ENCODE results near the gene INPP5A. TPM values are rescaled to one million over a fixed set of nuclear protein-coding genes. Genes with fewer than 3 reads are reported as not detected.

The INPP5A gene
- polyA plus RNA-seq, 6 donors from 2014 or later: 1.3 to 6.7 (median 2.1) TPM

DNA sequence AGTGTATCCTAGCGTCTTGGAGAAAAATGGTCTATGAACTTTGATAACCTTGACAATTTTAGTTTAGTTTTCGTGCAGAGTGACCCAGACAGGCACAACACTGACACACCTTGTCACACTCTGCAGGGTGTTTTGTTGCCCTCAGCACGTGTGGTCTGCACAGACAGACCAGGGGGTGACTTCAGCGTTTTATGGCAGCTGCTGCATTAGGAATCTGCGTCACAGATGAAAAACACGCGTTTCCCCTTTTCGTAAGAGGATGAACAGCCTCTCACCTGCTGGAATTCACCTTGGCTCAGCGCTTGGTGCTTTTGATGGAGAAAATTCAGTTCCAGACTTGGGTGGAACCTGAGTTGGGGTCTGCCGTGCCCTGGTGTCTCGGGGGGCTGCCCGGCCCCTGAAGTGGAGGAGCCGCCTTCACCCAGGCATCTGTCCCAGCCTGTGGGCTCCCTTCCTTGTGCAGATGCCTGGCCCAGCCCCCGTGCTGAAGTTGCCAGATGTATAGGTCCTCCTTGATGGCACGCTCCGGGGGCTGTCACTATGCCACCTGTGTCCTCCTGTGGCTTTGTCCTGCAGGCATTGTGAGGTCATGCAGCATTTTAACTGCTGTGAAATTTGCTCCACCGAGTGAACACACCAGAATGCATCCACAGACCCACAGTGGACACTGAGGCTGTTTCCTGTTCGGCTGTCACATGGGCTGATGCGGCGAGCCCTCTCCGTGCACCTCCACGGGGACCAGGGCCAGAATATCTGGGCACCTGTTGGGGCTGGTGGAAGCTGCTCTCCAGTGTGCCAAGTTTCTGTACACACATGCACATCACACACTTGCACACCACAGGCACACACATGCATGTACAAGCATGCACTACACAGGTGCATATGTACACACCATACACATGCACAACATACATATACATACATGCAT lies 18.3 kb downstream of the INPP5A start:
- Mint-ChIP-seq H3K9me3 (no peaks in the 10 kb centered on the region), H3K4me1 (peaks cover 29 to 32% (median 31%) of the 10 kb centered on the region in 3 donors), H3K4me3 (peak overlapping the region in 1 of 8 donors; percentile 60), H3K27me3 (no peaks in the 10 kb centered on the region), H3K36me3 (no peaks in the 10 kb centered on the region), H3K27ac (no peak overlapping the region)
- peak; percentile 84 for DNase-seq
- ATAC-seq (ENCODE audit: low read depth in 2 of 2): peak; percentile 76 to 77

- Mint-ChIP-seq H3K4me3 (peak overlapping the region in 2 of 8 donors; percentile 25 to 52), H3K27me3 (no peaks in the 10 kb centered on the region), H3K9me3 (no peaks in the 10 kb centered on the region), H3K27ac (no peak overlapping the region), H3K36me3 (no peaks in the 10 kb centered on the region), H3K4me1 (peaks cover 30 to 40% (median 32%) of the 10 kb centered on the region in 3 donors)
- DNase-seq (no peak), ATAC-seq (ENCODE audit: low read depth in 2 of 2) (no peak)
These were observed 19.4 kb downstream of the INPP5A start for GRCh38 chr10:132556994-132557441.

GRCh38 chr10:132557696-132558515 lies 20.3 kb downstream of the INPP5A start:
- no peaks in the 10 kb centered on the region for H3K27me3 Mint-ChIP-seq
- H3K36me3 Mint-ChIP-seq: no peaks in the 10 kb centered on the region
- peaks cover 32 to 40% (median 35%) of the 10 kb centered on the region in 3 donors for H3K4me1 Mint-ChIP-seq
- peak overlapping the region in 1 of 8 donors; percentile 20 for H3K4me3 Mint-ChIP-seq
- no peak for ATAC-seq (ENCODE audit: low read depth in 2 of 2)
- peak overlapping the region in 2 of 6 donors; percentile 30 to 95 for H3K27ac Mint-ChIP-seq
- H3K9me3 Mint-ChIP-seq: no peaks in the 10 kb centered on the region
- DNase-seq: no peak

GRCh38 chr10:132558516-132559413 lies 21.2 kb downstream of the INPP5A start:
- peak overlapping the region in 3 of 8 donors; percentile 3 to 48 (median 22) for H3K4me3 Mint-ChIP-seq
- no peaks in the 10 kb centered on the region for H3K27me3 Mint-ChIP-seq
- no peaks in the 10 kb centered on the region for H3K36me3 Mint-ChIP-seq
- no peak for DNase-seq
- peak overlapping the region in 5 of 6 donors; percentile 76 to 95 (median 95) for H3K27ac Mint-ChIP-seq
- no peaks in the 10 kb centered on the region for H3K9me3 Mint-ChIP-seq
- ATAC-seq (ENCODE audit: low read depth in 2 of 2): no peak
- H3K4me1 Mint-ChIP-seq: peaks cover 40 to 45% (median 44%) of the 10 kb centered on the region in 3 donors

GRCh38 chr10:132559538-132559937 lies 22.0 kb downstream of the INPP5A start:
- ATAC-seq (ENCODE audit: low read depth in 2 of 2): no peak
- peak overlapping the region in 5 of 6 donors; percentile 86 to 95 (median 94) for H3K27ac Mint-ChIP-seq
- DNase-seq: no peak
- peak overlapping the region in 6 of 8 donors; percentile 19 to 89 (median 56) for H3K4me3 Mint-ChIP-seq
- peaks cover 47 to 51% (median 51%) of the 10 kb centered on the region in 3 donors for H3K4me1 Mint-ChIP-seq
- no peaks in the 10 kb centered on the region for H3K9me3 Mint-ChIP-seq
- H3K36me3 Mint-ChIP-seq: no peaks in the 10 kb centered on the region
- no peaks in the 10 kb centered on the region for H3K27me3 Mint-ChIP-seq

DNA sequence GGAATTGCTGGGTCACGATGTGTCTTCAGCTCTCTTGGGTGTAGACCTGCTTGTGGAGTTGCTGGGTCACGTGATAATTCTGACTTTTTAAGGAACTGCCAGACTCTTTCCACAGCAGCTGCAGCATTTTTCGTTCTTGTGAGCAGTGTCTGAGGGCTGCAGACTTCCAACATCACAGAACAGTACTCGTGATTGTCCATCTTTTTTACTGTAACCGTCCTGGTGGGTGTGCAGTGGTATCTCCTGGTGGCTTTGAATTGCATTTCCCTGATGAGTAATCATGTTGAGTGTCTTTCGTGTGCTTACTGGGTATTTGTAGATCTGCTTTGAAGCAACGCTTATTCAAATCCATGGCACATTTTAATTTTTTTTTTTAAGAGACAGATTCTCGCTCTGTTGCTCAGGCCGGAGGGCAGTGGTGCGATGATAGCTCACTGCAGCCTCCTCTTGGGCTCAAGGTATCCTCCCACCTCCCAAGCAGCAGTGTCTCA lies 22.7 kb downstream of the INPP5A start:
- peak overlapping the region in 7 of 8 donors; percentile 53 to 89 (median 58) for H3K4me3 Mint-ChIP-seq
- DNase-seq: peak; percentile 46
- no peaks in the 10 kb centered on the region for H3K9me3 Mint-ChIP-seq
- H3K27ac Mint-ChIP-seq: peak overlapping the region in 5 of 6 donors; percentile 86 to 95 (median 94)
- no peaks in the 10 kb centered on the region for H3K36me3 Mint-ChIP-seq
- ATAC-seq (ENCODE audit: low read depth in 2 of 2): peak; percentile 21 to 33
- peaks cover 50 to 56% (median 51%) of the 10 kb centered on the region in 3 donors for H3K4me1 Mint-ChIP-seq
- no peaks in the 10 kb centered on the region for H3K27me3 Mint-ChIP-seq

DNA sequence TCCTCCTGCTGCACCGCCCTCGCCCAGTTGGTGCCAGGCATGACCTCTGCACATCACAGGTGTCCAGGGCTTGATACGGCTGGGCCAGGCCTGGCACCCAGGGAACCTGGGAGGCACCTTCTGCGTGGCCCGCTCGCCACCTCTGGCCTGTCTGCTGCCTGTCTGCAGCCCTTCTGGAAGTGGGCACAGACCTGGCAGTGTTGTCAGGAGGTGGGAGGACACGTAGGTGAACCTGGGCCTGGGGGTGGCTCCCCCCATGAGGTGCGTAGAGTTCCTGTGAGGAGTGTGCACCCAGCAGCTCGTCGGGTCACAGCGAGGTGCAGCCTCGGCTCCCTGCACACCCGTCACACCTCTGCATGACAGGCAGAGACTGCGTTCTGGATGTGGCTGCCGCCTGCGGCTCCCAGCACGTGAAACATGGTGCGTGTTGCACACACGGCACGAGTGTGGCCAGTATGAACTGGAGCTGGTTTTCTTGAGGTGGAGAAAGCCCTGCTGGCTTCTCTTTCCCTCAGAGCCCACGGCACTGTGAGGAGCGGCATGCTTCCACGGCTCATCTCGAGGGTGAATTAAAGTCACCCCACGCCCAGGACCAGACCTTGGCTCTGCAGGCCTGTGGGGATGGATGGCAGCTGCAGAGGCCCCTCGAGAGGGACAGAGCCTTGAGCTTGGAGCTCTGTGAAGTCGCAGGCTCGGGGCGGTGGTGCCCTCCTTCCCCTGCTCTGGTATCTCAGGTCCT lies 24.8 kb downstream of the INPP5A start:
- H3K36me3 Mint-ChIP-seq: no peaks in the 10 kb centered on the region
- peaks cover 42 to 66% (median 54%) of the 10 kb centered on the region in 3 donors for H3K4me1 Mint-ChIP-seq
- H3K27me3 Mint-ChIP-seq: no peaks in the 10 kb centered on the region

DNA sequence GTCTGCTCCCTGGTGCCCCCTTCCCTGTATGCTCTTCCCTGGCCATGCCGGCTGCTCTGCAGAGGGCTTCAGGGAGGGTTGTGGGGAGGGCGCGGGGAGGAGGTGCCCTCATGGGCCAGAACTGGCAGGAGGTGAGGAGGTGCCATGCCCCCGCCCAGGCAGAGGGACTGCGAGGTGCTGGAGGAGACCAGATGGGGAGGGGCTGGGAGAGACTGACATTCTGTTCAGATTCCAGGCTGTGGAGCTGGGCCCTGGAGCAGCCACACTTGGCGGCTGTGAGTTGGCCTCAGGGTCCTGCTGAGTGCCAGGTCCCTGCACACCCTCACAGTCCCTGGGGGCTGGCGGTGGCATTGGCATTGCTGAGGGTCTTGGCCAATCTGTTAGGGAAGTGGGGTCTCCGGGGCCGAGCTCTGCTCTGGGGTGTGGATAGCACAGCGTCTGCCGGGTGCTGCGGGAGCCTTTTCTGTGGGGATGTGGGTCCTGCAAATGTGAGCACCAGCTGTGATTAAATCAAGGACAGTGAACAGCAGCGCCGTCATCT lies 25.4 kb downstream of the INPP5A start:
- Mint-ChIP-seq H3K4me1 (peaks cover 42 to 66% (median 54%) of the 10 kb centered on the region in 3 donors), H3K27me3 (no peaks in the 10 kb centered on the region), H3K27ac (peak overlapping the region in 2 of 6 donors; percentile 63 to 82), H3K9me3 (no peaks in the 10 kb centered on the region), H3K36me3 (no peaks in the 10 kb centered on the region), H3K4me3 (peak overlapping the region in 5 of 8 donors; percentile 15 to 70 (median 39))
- DNase-seq (no peak), ATAC-seq (ENCODE audit: low read depth in 2 of 2) (no peak)

More for the DNA sequence above, 24.8 kb downstream of the INPP5A start:
- peak overlapping the region in 1 of 6 donors; percentile 63 for H3K27ac Mint-ChIP-seq
- no peak for ATAC-seq (ENCODE audit: low read depth in 2 of 2)
- H3K9me3 Mint-ChIP-seq: no peaks in the 10 kb centered on the region
- no peak for DNase-seq
- peak overlapping the region in 1 of 8 donors; percentile 26 for H3K4me3 Mint-ChIP-seq

DNA sequence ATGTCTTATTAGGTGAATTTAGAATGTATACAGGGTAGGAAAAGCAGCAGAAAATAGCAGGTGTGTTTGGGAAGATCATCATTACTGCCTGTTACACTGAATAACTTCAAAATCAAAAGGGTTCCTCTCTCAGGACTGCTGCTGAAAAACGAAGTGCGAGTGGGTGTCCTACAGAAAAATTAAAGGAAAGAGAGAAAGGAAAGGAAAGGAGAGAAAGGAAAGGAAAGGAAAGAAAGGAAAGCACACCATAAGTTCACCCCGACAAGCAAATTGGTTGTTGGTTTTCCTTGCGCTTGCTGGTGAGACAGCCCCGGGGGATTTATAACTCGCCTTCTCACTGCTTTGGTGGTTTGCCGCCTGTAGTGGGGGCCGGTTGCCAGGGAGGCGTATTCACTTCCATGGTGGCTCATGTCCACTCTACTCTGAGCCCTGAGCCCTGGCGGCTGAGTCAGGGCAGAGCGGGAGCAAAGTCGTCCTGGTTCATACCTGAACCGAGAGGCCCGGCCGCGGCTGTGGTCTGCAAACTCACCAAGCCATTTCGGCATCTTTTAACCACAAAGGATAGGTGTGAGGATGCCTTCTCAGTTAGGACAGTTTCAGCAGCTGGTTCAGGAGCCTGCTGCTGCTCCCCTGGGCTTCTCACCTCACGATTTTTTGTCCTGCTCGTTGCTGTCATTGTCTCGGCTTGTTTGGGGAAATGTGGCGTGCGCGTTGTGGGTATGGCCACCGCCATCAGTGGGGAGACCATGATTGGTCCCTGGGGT lies 26.1 kb downstream of the INPP5A start:
- H3K36me3 Mint-ChIP-seq: no peaks in the 10 kb centered on the region
- H3K9me3 Mint-ChIP-seq: no peaks in the 10 kb centered on the region
- peak in 1 of 2 donors; percentile 5 for ATAC-seq (ENCODE audit: low read depth in 2 of 2)
- no peaks in the 10 kb centered on the region for H3K27me3 Mint-ChIP-seq
- peak overlapping the region in 5 of 6 donors; percentile 22 to 86 (median 66) for H3K27ac Mint-ChIP-seq
- peaks cover 42 to 66% (median 56%) of the 10 kb centered on the region in 3 donors for H3K4me1 Mint-ChIP-seq
- no peak for DNase-seq
- H3K4me3 Mint-ChIP-seq: peak overlapping the region in 4 of 8 donors; percentile 29 to 70 (median 49)

DNA sequence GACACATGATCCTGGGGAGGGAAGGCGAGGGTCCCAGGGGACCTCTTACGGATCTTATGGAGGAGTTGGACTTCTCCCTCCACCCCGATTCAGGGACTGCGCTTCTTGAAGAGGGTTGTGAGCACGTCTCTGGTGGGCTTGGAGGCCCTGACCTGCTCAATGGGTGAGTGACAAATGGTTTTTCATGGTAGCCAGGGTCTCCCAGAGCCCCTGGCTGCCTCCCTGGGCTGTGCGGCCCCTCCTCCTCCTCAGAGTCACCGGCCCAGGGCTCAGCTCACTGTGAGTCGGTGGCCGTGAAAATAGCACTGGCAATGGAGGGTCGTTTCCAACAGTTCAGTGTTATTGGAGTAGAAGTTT lies 26.6 kb downstream of the INPP5A start:
- DNase-seq (no peak), ATAC-seq (ENCODE audit: low read depth in 2 of 2) (no peak)
- Mint-ChIP-seq H3K4me1 (peaks cover 39 to 61% (median 55%) of the 10 kb centered on the region in 3 donors), H3K4me3 (peak overlapping the region in 1 of 8 donors; percentile 39), H3K27me3 (no peaks in the 10 kb centered on the region), H3K27ac (peak overlapping the region in 5 of 6 donors; percentile 22 to 86 (median 63)), H3K9me3 (no peaks in the 10 kb centered on the region), H3K36me3 (no peaks in the 10 kb centered on the region)

DNA sequence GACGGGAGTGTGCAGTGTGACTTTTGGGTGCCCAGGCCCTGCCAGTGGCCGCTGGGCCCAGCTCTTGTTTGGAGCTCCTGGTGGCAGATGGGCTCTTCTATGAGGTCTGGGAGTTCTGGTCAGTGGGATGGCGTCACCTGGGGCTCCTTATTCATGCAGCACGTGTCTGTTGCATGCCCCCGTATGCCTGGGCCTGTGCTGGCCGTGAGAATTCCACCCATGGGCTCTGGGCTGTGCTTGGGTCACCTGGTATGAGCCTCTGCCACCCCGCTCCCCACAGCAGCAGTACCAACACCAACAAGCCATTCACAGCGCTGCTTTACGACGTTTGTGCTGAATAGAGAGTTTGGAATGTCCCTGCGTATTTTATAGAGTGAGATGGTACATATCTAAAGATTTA lies 27.1 kb downstream of the INPP5A start:
- Mint-ChIP-seq H3K36me3 (no peaks in the 10 kb centered on the region), H3K27ac (no peak overlapping the region), H3K27me3 (no peaks in the 10 kb centered on the region), H3K4me1 (peaks cover 34 to 57% (median 50%) of the 10 kb centered on the region in 3 donors), H3K4me3 (peak overlapping the region in 1 of 8 donors; percentile 22), H3K9me3 (no peaks in the 10 kb centered on the region)
- DNase-seq (no peak), ATAC-seq (ENCODE audit: low read depth in 2 of 2) (no peak)
